ENCODE data around the gene PRAMEF26. TPM values are rescaled to one million over a fixed set of nuclear protein-coding genes. Genes with fewer than 3 reads are reported as not detected.
"Not testable (repeated sequence)": the region's sequence is repeated elsewhere in the genome, so short reads cannot be mapped to it uniquely, and the experiment has no call there.

Gene PRAMEF26
- total RNA-seq: not detected

DNA sequence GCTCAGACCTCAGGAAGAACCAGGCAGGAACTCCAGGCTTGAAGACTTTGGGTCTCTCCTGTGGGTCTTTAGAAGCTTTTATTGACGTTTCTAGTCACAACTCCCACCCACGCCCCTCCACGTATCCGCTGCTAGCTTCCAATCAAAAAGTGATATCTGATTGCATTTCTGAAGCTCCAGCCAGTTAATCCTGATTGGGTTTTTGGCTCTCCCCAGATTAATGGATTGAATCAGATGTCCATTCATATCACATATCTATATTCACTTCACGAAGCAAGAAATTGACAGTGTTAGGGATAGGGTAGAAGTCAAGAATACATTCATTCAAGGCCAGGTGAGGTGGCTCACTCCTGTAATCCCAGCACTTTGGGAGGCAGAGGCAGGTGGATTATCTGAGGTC, at the start of gene PRAMEF26:
Gene PRAMEF26 (minus strand): TSS at position 101 of the 400 bp plus-strand sequence. CDS start 2,914 bp downstream, outside the sequence.
- not testable (repeated sequence) for DNase-seq (ENCODE audit: low spot score); ATAC-seq (ENCODE audit: low FRiP score)

DNA sequence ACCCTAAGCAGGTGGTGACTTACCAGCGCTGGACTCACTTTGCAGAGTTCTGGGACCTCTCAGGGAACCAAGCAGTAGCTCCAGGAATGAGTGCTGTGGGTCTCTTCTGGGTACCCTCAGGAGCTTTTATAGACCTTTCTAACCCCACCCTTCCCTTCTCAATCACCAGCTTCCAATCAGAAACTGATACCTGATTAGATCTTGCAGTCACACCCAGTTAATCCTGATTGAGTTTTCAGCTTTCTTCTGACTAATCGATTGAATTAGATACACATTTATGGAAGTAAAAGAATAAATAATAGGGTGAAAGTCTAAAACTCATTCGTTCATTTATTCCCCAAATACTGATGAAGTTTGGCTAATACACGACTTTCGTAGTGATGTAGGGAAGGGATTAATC, 45.5 kb upstream of the PRAMEF26 start, which contains the start of gene PRAMEF13:
Gene PRAMEF13 (minus strand): TSS at position 101 of the 400 bp plus-strand sequence. CDS start 1,820 bp downstream, outside the sequence.
- DNase-seq (ENCODE audit: low spot score); ATAC-seq (ENCODE audit: low FRiP score): not testable (repeated sequence)

DNA sequence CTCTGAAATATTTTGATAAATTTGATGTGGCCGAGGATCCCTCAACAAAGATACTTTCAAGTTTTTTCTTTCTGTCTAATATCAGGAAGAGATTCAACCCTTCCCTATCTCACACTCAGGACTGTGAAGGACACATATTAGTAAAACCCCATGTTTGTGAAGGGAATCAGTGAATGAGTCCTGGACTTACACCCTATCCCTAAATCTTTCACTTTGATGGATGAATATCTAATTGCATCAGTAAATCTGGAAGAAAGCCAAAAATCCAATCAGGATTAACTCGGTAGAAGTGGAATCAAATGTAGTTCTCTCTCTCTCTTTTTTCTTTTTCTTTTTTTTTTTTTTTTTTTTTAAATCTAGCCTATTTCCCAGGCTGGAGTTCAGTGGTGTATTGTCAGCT, 15.7 kb upstream of the PRAMEF26 start, which contains the start of gene PRAMEF9:
Gene PRAMEF9 (plus strand): TSS at position 301 of the 400 bp plus-strand sequence. CDS start 3,433 bp downstream, outside the sequence.
- DNase-seq (ENCODE audit: low spot score); ATAC-seq (ENCODE audit: low FRiP score): not testable (repeated sequence)

DNA sequence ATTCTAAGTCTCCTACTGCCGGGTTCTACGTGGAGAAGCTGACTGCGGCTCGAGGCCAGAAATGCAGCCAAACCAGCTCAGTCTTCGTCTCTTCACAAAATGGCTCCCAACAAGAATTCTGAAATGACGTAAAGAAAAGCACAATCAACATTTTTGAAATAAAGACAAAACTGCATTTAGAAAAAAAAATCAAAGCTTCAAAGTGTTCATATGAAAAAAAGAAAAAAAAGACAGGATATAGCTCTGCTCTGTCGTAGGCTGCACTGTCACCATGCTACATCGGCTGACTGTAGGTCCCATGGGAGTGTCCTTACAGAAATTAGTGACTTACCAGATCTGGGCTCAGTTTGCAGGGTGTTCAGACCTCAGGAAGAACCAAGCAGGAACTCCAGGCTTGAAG, 9.7 kb upstream of the PRAMEF26 start, which contains the start of gene HNRNPCL4:
Gene HNRNPCL4 (minus strand): TSS at position 101 of the 400 bp plus-strand sequence. CDS start 164 bp downstream, outside the sequence.
- not testable (repeated sequence) for DNase-seq (ENCODE audit: low spot score); ATAC-seq (ENCODE audit: low FRiP score)

DNA sequence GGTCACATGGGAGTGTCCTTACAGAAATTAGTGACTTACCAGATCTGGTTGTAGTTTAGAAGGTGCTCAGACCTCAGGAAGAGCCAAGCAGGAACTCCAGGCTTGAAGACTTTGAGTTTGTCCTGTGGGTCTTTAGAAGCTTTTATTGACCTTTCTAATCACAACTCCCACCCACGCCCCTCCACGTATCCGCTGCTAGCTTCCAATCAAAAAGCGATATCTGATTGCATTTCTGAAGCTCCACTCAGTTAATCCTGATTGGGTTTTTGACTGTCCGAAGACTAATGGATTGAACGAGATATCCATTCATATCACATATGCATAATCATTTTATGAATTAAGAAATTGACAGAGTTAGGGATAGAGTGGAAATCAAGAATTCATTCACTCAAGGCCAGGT, 39.1 kb downstream of the PRAMEF26 start, which contains the start of gene HNRNPCL2:
Gene HNRNPCL2 (minus strand): TSS at position 101 of the 400 bp plus-strand sequence. CDS start 454 bp downstream, outside the sequence.
- not testable (repeated sequence) for DNase-seq (ENCODE audit: low spot score); ATAC-seq (ENCODE audit: low FRiP score)

Other genes starting within 250 kb of the PRAMEF26 start
- not detected for gene PRAMEF7, start 239.4 kb downstream of the PRAMEF26 start, total RNA-seq
- gene PRAMEF6, start 208.4 kb downstream of the PRAMEF26 start, total RNA-seq: not detected
- not detected for gene PRAMEF27, start 99.4 kb downstream of the PRAMEF26 start, total RNA-seq
- gene HNRNPCL3, start 95.2 kb downstream of the PRAMEF26 start, total RNA-seq: not detected
- not detected for gene PRAMEF25, start 85.2 kb downstream of the PRAMEF26 start, total RNA-seq
- gene HNRNPCL2, start 39.2 kb downstream of the PRAMEF26 start, total RNA-seq: not detected
- gene HNRNPCL4, start 9.6 kb upstream of the PRAMEF26 start, total RNA-seq: not detected
- gene PRAMEF9, start 15.8 kb upstream of the PRAMEF26 start, total RNA-seq: not detected
- not detected for gene PRAMEF13, start 45.4 kb upstream of the PRAMEF26 start, total RNA-seq
- not detected for gene PRAMEF18, start 70.1 kb upstream of the PRAMEF26 start, total RNA-seq
- gene PRAMEF5, start 98.2 kb upstream of the PRAMEF26 start, total RNA-seq: not detected
- gene PRAMEF8, start 129.1 kb upstream of the PRAMEF26 start, total RNA-seq: not detected
- not detected for gene PRAMEF33, start 147.5 kb upstream of the PRAMEF26 start, total RNA-seq
- not detected for gene PRAMEF15, start 159.6 kb upstream of the PRAMEF26 start, total RNA-seq
- not detected for gene PRAMEF14, start 191.1 kb upstream of the PRAMEF26 start, total RNA-seq
- gene PRAMEF19, start 215.9 kb upstream of the PRAMEF26 start, total RNA-seq: not detected
- not detected for gene PRAMEF17, start 233.6 kb upstream of the PRAMEF26 start, total RNA-seq